Activated CD8-positive, alpha-beta memory T cell treated with anti-CD3 and anti-CD28 coated beads, Interleukin-2, amount 50 U/mL, for 1 hour (primary cell): Measurements from ENCODE around the gene CTAGE1.
"Not testable (repeated sequence)": the region's sequence is repeated elsewhere in the genome, so short reads cannot be mapped to it uniquely, and the experiment has no call there.

Experiments
- DNase-seq: peaks from one replicate; pipeline ENCODE4 v3.0.0-alpha.2; 2020; ENCODE audit errors: extremely low read depth

Gene CTAGE1, protein sequence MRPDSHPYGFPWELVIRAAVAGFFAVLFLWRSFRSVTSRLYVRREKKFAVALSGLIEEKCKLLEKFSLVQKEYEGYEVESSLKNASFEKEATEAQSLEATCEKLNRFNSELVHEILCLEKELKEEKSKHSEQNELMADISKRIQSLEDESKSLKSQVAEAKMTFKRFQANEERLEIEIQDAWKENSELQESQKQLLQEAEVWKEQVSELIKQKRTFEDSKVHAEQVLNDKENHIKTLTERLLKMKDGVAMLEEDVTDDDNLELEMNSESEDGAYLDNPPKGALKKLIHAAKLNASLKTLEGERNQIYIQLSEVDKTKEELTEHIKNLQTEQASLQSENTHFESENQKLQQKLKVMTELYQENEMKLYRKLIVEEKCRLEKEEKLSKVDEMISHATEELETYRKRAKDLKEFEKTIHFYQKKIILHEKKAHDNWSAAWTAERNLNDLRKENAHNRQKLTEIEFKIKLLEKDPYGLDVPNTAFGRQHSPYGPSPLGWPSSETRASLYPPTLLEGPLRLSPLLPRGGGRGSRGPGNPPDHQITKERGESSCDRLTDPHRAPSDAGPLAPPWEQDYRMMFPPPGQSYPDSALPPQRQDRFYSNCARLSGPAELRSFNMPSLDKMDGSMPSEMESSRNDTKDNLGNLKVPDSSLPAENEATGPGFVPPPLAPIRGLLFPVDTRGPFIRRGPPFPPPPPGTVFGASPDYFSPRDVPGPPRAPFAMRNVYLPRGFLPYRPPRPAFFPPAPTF

DNA sequence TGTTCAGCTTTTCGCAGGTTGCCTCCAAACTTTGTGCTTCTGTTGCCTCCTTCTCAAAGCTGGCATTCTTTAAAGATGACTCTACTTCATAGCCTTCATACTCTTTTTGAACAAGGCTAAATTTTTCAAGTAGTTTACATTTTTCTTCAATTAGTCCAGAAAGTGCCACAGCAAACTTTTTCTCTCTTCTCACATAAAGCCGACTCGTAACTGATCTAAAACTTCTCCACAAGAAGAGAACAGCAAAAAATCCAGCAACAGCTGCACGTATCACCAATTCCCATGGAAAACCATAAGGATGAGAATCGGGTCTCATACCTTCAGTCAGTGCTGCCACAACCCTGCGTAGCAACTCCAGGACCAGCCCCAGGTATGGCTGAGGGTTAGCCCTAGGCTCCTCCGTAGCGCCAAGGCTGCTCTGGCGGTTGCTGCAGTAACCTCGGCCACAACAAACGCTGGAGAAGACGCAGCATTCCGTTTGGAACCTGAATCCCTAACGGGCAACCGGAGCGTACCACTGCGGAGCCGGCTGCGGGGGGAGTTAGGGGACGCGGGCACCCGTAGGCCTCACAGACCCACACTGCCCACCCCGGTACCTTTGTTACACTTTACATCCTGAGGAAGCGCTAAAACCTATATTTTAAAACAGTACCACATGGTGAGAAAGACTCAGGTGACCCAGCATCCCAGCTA, at the start of gene CTAGE1:
CTAGE1 (minus strand) TSS at position 420 of the 693 bp plus-strand sequence; CDS start at position 316, 104 bp downstream.
- DNase-seq = no peak

DNA sequence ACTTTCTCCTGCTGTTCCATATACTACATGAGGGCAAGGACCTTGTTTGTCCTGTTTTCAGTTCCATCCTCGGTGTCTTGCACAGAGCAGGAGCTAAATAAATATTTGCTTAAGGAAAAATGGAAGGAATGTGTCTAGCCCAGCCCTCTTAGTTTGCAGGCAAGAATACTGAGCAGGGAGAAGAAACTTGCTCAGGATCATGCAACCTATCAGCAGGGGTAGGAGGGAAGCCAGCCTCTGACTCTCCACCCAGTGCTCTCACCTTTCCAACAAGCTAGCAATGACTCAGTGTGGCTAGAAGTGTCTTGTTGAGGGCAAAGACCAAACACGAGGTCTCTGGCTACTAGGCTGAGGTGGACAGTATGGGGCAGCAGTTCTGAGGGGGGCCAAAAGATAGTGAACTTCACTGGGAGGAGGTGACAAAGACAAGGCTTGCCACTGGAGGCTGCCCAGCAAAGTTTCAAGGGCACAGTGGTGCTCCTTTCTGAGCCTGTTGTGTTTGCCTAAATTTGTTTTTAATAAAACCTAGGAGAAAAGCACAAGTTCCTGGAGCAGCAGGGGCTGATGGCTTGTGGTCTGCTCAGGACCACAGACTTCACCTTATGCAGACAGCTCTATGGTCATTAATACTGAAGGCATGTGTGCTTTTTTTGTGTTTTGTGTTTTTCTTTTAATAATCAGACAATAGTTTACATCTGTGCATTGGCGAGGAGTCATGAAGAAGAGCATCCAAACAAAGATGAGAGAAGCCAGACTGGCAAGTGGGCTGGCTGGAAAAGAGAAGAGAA, 49.1 kb upstream of the CTAGE1 start:
- no peak for DNase-seq

DNA sequence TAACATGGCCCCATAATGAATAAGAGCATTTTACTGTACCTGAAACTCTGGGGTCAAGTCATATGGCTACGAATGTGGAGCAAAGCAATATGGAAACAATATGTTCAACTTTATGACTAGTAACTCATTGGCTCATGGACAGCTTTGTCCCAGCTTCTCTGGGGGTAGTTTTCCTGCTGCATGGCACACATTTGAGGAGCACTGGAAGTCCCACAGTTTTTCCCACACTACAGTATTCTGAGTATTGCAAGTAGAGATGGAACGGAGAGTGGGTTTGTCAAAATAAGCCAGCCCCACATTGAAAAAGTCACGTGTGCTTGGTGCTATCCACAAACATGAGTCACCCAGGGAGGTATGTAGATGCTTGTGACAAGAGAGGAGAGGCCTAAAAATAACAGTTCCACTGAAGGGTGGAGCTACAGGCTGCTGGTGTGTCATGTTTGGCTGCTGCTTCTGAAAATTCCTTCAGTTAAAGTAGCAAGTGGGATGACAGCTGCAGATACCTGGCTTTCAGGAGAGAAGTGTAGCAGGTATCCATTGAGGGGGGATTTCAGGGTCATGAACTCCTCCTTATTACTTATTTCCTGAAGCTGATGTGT, 48.2 kb upstream of the CTAGE1 start:
- DNase-seq = no peak

DNA sequence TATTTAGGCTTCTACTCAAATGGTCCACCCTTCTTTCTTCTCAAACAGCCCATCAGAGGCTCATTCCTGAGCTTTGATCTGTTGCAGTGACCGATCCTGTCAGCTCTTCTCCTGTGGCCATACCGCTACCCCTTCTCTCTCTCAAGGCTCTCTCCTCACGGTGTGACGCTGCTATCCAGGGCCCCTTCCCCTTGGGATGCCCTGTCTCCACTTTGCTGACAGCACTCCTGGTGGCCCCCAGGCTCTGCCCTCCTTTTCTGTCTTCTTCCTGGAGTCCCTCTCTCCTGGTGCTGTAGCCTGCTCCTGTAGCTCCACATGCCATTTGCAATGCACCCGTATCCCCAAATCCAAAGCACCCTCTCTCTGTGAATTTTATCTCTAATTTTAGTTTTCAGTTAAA, 45.4 kb upstream of the CTAGE1 start:
- no peak for DNase-seq

DNA sequence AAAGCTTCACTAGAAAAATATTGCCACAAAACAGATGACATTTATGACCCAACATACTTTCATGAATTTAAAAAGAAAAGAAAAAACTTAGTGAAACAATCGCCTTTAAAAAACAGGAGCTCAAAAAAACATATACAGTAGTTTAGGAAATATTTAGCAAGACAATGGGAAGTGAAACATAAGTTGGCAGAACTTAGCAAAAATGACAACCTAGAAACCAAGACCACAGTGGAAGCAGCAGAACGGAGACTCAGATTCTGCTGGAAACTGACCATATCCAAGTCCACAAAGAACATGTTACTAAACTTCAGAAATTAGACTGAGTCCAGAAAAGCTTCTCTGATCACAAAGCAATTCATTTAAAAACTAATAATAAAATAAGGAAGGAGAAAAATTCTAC, 41.8 kb upstream of the CTAGE1 start:
- DNase-seq = no peak

DNA sequence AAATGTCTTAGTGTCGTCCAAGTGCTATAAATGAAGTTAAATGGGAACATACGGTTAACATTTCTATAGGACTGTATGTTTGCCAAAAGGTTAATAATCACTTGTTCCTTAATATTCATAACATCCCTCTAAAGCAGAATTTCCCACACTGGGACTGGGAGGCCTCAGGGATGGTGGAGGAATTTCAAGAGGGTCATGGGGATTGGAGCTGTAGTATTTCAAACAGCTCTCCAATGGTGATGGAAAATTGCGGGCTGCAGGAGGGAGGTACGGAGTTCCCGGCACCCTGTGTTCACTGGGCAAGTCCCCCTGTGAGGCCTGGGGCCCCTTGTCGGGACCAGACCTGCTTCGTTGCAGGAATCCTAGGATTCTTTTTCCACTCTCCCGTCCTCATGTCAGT, 39.8 kb upstream of the CTAGE1 start:
- no peak for DNase-seq

DNA sequence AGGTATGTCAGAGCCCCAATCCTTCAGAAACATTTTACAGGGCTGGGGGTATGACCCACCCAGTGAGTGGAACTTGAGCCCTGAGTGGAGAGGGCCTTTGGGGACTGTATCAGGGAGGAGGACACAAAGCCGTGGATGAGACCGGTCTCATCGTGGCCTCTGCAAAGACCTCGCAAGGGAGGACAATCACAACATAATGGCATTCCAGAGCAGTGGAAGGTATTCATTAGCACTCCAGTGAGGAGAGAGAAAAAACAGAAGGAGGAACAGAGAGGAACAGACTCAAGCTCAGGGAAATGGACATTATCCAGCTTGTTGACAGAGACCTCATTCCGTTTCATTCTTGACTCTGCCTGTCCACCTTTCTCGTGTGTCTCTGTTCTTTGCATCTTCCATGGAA, 38.8 kb upstream of the CTAGE1 start:
- DNase-seq = no peak

DNA sequence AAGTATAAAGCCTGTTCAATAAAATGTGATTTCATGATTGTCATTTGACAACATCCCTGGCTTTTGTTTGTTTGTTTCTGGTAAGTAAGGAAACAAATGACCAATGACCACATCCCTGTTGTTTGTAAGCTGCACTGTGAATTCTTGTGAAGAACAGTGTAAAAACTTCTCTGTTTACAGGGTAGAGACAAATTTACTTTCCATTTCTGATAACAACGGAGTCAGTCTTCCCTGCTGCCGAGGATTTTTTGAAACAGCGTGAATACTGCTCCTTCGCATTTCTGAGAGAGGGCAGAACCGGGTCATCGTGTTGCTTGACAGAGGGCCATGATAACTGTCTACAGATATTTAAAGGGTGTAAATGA, 38.4 kb upstream of the CTAGE1 start:
- DNase-seq = no peak

DNA sequence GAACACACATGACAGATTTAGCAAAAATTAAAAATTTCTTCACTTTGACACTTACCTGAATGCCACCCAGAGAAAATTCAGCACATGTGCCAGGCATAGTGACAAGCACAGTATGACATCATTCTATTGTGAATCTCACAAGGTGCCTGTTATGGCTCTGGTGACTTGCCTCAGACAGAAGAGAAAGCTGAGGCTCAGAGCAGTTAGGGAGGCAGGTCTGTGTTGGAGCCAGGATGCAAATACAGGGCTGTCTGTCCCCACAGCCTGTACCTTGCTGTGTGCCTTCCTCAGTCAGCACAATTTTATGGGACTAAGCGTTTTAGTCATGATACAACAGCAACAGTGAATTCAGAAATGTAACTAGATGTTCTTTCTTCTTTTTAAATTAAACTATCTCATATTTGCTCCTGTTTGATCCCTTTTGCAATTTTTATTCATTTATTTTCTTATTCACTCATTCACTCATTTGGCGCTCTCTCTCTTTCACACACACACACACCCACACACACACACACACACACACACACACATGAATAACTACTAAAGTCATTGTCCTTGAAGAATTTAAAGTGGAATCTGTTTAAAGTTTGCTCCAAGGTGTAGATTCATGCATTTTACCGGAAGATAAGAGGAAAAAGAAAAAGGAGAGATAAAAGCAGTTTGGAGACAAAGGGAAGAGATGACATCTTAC, 37.9 kb upstream of the CTAGE1 start:
- no peak for DNase-seq

DNA sequence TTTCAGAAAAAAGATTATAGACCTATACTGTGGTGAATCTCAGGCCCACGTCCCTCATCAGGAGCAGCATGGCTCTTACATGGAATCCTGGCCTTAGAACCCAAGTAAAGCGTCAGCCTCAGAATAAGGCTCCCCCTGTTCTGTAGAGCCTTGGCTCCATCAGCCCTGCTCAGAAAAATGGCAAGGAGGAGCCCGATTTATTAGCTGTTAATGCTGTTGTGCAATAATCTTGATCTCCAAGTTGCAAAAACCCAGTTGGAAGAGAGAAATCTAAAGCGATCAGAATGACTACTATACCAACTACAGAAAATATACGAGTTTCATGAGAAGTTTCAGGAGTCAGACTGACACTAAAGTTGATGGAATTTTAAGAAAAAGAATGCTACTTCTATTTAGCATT, 35.6 kb upstream of the CTAGE1 start:
- no peak for DNase-seq

DNA sequence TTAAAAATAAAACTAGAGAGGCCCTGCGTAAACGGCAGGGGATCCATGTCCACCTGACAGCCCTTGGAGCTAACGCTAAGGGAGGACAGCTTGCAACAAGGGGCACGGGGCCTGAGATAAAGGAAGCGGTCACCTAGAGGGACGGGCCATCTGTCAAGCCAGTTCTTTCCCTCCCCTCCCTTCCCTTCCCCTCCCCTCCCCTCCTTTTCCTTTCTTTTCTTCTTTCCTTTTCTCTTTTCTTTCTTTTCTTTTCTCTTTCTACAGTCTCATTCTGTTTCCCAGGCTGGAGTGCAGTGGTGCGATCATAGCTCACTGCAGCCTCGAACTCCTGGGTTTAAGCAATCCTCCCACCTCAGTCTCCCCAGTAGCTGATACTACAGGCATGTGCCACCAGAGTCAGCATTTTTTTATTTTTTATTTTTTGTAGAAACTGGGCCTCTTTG, 34.5 kb upstream of the CTAGE1 start:
- no peak for DNase-seq

DNA sequence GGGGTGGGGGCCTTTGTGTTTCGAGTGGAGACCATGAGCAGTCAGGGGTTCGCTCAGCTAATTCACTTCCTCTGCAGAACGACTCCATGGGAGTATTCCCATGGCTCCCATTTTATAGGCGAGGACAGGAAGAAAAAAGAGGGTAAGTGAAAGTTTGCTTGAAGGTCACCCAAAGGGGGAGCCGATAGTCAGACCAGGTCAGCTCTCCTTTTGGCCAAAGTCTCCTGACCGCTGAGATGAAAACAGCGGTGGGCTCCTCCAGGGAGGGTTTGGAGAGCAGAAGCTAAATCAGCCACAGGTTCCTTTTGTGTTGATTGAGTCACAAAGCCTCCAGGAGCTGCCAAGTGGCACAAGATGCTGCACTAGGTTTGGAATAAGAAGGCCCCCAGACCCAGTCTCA, 34.1 kb upstream of the CTAGE1 start:
- DNase-seq = no peak

DNA sequence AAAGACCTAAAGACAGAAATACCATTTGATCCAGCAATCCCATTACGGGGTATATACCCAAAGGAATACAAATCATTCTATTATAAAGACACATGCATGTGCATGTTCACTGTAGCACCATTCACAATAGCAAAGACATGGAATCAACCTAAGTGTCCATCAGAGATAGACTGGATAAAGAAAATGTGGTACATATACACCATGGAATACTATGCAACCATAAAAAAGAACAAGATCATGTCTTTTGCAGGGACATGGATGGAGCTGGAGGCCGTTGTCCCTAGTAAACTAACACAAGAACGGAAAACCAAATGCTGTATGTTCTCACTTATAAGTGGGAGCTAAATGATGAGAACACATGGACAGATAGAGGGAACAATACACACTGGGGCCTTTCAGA, 33.1 kb upstream of the CTAGE1 start:
- not testable (repeated sequence) for DNase-seq

DNA sequence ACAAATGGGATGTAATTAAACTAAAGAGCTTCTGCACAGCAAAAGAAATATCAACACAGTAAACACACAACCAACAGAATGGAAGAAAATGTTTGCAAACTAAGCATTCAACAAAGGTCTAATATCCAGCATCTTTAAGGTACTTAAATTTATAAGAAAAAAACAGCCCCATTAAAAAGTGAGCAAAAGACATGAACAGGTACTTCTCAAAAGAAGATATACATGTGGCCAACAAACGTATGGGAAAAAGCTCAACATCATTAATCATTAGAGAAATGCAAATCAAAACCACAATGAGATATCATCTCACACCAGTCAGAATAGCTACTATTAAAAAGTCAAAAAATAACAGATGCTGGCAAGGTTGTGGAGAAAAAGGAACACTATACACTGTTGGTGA, 32.6 kb upstream of the CTAGE1 start:
- DNase-seq = not testable (repeated sequence)

DNA sequence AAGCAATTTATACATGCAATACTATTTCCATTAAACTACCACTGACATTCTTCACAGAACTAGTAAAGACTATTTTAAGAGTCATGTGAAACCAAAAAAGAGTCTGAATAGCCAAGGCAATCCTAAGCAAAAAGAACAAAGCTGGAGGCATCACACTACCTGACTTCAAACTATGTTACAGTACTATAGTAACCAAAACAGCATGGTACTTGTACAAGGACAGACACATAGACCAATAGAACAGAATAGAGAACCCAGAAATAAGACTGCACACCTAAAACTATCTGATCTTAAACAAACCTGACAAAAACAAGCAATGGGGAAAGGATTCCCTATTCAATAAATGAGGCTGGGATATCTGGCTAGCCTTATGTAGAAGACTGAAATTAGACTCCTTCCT, 32.0 kb upstream of the CTAGE1 start:
- not testable (repeated sequence) for DNase-seq

DNA sequence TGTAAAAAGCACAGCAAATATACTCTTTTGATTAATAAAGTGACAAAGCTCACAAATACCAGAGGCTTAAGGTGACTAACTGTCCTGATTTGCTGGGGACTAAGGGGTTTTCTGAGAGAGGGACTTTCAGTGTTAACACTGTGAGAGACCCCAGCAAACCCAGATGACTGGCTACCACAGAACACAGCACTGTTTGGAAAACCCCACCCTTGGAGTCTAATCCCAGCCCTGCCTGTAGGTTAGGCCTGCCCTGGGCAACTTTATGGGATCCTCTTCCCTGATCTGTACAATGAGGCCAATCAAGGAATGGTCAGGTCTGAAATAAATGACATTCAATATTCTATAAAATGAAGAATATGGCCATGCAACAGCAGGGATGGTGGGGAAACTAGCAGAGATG, 30.5 kb upstream of the CTAGE1 start:
- DNase-seq = no peak

DNA sequence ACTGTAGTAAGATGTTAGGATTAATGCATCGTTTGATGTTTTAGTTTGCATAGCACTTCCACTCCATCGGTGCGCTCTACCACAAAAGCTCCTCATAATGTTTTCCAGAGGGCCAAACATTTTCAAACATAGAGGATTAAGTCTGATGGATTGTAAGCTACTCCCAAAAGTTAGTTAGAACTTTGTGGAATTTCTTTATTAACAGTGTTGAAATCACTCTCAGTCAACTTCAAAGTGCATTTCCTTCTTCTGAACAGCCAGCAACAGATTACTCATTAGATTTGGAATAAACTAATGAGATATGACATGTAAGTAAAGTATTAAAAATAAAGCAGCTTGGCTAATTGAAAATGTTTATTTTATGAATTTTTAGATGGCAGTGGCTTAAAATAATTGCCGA, 30.1 kb upstream of the CTAGE1 start:
- no peak for DNase-seq

DNA sequence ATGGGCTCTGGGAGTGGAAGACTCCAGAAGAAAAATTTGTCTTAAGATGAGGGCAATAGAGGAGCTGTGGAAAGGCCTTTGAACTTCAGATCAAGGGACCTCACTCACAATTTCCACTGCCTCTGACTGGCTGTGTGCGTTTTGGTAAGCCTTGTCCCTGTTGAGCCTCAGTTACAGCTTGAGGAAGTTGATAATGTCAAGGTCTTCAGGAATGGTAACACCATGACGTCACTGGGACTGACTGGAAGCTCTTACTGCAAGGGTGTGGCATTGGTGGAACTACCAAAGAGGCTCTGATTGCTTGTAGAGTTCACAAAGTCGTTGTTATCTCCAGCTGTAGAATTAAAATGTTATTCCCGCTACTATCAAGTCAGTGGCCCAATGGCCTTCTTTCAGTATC, 29.2 kb upstream of the CTAGE1 start:
- no peak for DNase-seq

DNA sequence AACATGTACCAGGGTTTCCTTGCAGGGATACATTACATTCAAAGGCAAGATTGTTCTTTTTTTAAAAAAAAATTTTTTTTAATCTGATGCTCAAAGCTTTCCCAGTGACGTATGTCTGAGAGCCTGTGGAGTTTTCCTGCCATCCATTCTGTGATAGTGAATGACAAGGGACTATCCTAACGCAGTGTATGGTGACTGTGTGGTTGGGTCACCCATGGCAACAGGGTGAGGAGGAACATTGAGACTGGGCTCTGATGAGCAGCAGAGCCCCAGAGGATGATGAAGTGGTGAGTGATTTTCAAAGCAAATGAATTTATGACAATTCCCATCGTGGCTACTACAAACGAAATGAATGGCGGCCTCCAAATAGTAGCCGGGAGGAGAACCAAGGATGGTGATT, 28.6 kb upstream of the CTAGE1 start:
- DNase-seq = no peak

DNA sequence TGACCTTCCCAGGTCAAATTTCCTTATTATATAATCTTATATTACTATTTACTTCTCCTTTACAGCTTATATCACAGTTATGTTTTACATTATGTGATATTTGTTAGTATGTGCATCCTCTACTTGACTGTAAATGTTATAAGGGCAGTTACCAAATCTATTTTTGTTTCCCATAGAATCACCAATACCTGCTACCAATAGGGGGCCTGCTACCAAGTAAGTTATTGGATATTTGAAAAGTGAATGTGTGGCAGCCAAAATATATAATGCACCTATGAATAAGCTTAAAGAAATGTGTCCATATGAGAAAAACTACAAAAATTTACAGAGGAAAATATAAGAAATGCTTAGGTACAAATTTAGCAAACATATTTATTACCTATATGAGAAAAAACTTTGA, 23.9 kb upstream of the CTAGE1 start:
- DNase-seq = no peak

DNA sequence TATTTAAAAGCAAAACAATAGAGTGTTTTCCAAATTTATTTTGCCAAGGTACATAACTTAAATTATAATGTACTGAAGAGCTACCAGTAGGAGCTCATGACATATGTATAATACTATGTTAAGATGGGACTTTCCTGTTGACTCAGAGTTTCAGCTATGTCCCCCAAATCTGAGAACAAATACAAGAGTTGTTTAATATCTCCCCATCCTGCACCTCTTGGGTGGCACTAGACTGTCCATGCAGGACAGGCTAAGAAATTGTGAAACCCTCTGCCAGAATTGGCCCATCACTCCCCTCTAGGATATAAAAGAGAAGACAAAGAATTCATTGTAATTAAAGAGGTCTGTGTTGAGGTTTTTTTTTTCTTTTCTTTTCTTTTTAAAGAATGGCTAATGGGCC, 21.7 kb upstream of the CTAGE1 start:
- DNase-seq = no peak
